Bone marrow (tissue), 2 donors: ENCODE data around the gene TLK2.
A peak's percentile ranks its signal among the peaks of the same experiment; 100 is the strongest.
"Not testable (repeated sequence)": the region's sequence is repeated elsewhere in the genome, so short reads cannot be mapped to it uniquely, and the experiment has no call there.

Source experiments
- DNase-seq, 2 donors: peaks; one replicate each; lab custom pipeline; 2025; lab: John Stamatoyannopoulos, UW

TLK2 gene

GRCh38 chr17:62490990-62491389 lies 12.4 kb downstream of the TLK2 start:
- peak in 1 of 2 donors; percentile 43 for DNase-seq

GRCh38 chr17:62493049-62493655 lies 14.5 kb downstream of the TLK2 start:
- DNase-seq: not testable (repeated sequence)

- DNase-seq: not testable (repeated sequence)
Measured at GRCh38 chr17:62494073-62494472, 15.4 kb downstream of the TLK2 start.

GRCh38 chr17:62496344-62496743 lies 17.7 kb downstream of the TLK2 start:
- DNase-seq: not testable (repeated sequence)

GRCh38 chr17:62498796-62499195 lies 20.2 kb downstream of the TLK2 start:
- not testable (repeated sequence) for DNase-seq

GRCh38 chr17:62500463-62500862 lies 21.8 kb downstream of the TLK2 start:
- not testable (repeated sequence) for DNase-seq

GRCh38 chr17:62504857-62505256 lies 26.2 kb downstream of the TLK2 start:
- DNase-seq: not testable (repeated sequence)

- DNase-seq: not testable (repeated sequence)
Measured at GRCh38 chr17:62507191-62507836, 28.7 kb downstream of the TLK2 start.

GRCh38 chr17:62510247-62510819 lies 31.7 kb downstream of the TLK2 start:
- DNase-seq: not testable (repeated sequence)

GRCh38 chr17:62511014-62511413 lies 32.4 kb downstream of the TLK2 start:
- not testable (repeated sequence) for DNase-seq

- DNase-seq: not testable (repeated sequence)
Measured at GRCh38 chr17:62516376-62516775, 37.8 kb downstream of the TLK2 start.

- DNase-seq: not testable (repeated sequence)
Measured at GRCh38 chr17:62521295-62521694, 42.7 kb downstream of the TLK2 start.

GRCh38 chr17:62524077-62524476 lies 45.5 kb downstream of the TLK2 start:
- DNase-seq: not testable (repeated sequence)

- DNase-seq: not testable (repeated sequence)
Measured at GRCh38 chr17:62525317-62525716, 46.7 kb downstream of the TLK2 start.

- not testable (repeated sequence) for DNase-seq
Measured at GRCh38 chr17:62530936-62531335, 52.3 kb downstream of the TLK2 start.

GRCh38 chr17:62536557-62536956 lies 57.9 kb downstream of the TLK2 start:
- DNase-seq: not testable (repeated sequence)

GRCh38 chr17:62541073-62541472 lies 62.4 kb downstream of the TLK2 start:
- DNase-seq: not testable (repeated sequence)

GRCh38 chr17:62543278-62543775 lies 64.7 kb downstream of the TLK2 start:
- not testable (repeated sequence) for DNase-seq

GRCh38 chr17:62546066-62546465 lies 67.4 kb downstream of the TLK2 start:
- DNase-seq: not testable (repeated sequence)

GRCh38 chr17:62552851-62553659 lies 74.4 kb downstream of the TLK2 start:
- DNase-seq: peak in 1 of 2 donors; percentile 63

GRCh38 chr17:62557532-62557931 lies 78.9 kb downstream of the TLK2 start:
- DNase-seq: not testable (repeated sequence)

GRCh38 chr17:62558941-62559340 lies 80.3 kb downstream of the TLK2 start:
- not testable (repeated sequence) for DNase-seq
